IMR-90 (cell line): Measurements from ENCODE around the gene IRAG1. TPM values are rescaled to one million over a fixed set of nuclear protein-coding genes. Genes with fewer than 3 reads are reported as not detected.

Experiments
- ATAC-seq: fragments of 200-7000 bp; cut with Tn5 transposase; 2 replicates; pipeline ENCODE4 v1.9.1; 2020; ENCODE audit warnings: low read depth, mild to moderate bottlenecking, moderate library complexity
- BruUV-seq: library from RNA; stranded (reverse); fragments of 400-500 nt; replicated peaks from 2 replicates; lab custom pipeline; 2021; lab: Mats Ljungman, UMichigan
- CTCF ChIA-PET: fragments of 300-600 bp; formaldehyde crosslinking; extraction: SDS; loops from one replicate; lab custom pipeline; 2021; ENCODE audit warnings: antibody characterized with exemption; lab: Yijun Ruan, JAX
- POLR2A ChIA-PET: fragments of 300-600 bp; sonication (Branson Sonifier 250); formaldehyde crosslinking; loops from one replicate; lab custom pipeline; 2022; ENCODE audit warnings: antibody characterized with exemption; ENCODE audit not compliant: unreplicated experiment; lab: Charles Lee
- DNase-seq: peaks from one replicate; pipeline ENCODE4 v3.0.0; 2013
- H2AFZ ChIP-seq: replicated peaks from 2 replicates; pipeline ENCODE3; 2013; ENCODE audit warnings: low read length, mild to moderate bottlenecking; ENCODE audit not compliant: poor library complexity
- H2AK5ac ChIP-seq: 2 replicates; pipeline ENCODE4 v1.6.1; 2013; ENCODE audit warnings: low read depth, low read length, inconsistent platforms
- H2AK9ac ChIP-seq: replicated peaks from 2 replicates; pipeline ENCODE3; 2013; ENCODE audit warnings: mild to moderate bottlenecking, low read depth, low read length, moderate library complexity; ENCODE audit not compliant: poor library complexity
- H2BK120ac ChIP-seq: 2 replicates; pipeline ENCODE4 v1.6.1; 2013; ENCODE audit warnings: low read depth, low read length, inconsistent platforms
- H2BK15ac ChIP-seq: 3 replicates; pipeline ENCODE4 v1.6.1; 2013; ENCODE audit warnings: low read depth, low read length, inconsistent platforms
- H2BK20ac ChIP-seq: 2 replicates; pipeline ENCODE4 v1.6.1; 2013; ENCODE audit warnings: low read depth, mild to moderate bottlenecking, inconsistent platforms, low read length, moderate library complexity
- H2BK5ac ChIP-seq: 2 replicates; pipeline ENCODE4 v1.6.1; 2013; ENCODE audit warnings: mild to moderate bottlenecking, low read depth, low read length, inconsistent platforms; ENCODE audit not compliant: poor library complexity, severe bottlenecking
- H3K14ac ChIP-seq: replicated peaks from 2 replicates; pipeline ENCODE4 v1.6.1; 2013; ENCODE audit warnings: low read depth, low read length, inconsistent platforms
- H3K18ac ChIP-seq: 2 replicates; pipeline ENCODE4 v1.6.1; 2013; ENCODE audit warnings: low read depth, low read length, control low read depth
- H3K23ac ChIP-seq: 2 replicates; pipeline ENCODE4 v1.6.1; 2013; ENCODE audit warnings: low read depth, low read length, inconsistent platforms
- H3K27ac ChIP-seq: 2 replicates; pipeline ENCODE4 v1.5.1; 2013; ENCODE audit warnings: mild to moderate bottlenecking, control low read depth, low read length; ENCODE audit not compliant: insufficient read depth
- H3K27me3 ChIP-seq: 2 replicates; pipeline ENCODE4 v1.6.1; 2013; ENCODE audit warnings: low read length; ENCODE audit not compliant: control insufficient read depth, insufficient read depth
- H3K36me3 ChIP-seq: 2 replicates; pipeline ENCODE4 v1.6.1; 2013; ENCODE audit warnings: low read length, mixed read lengths; ENCODE audit not compliant: control insufficient read depth, insufficient read depth
- H3K4ac ChIP-seq: 2 replicates; pipeline ENCODE4 v1.6.1; 2013; ENCODE audit warnings: low read depth, low read length, inconsistent platforms
- H3K4me1 ChIP-seq: 2 replicates; pipeline ENCODE4 v1.6.1; 2013; ENCODE audit warnings: low read length, mixed read lengths; ENCODE audit not compliant: control insufficient read depth, insufficient read depth
- H3K4me2 ChIP-seq: 2 replicates; pipeline ENCODE4 v1.6.1; 2013; ENCODE audit warnings: low read depth, mild to moderate bottlenecking, control low read depth, low read length, moderate library complexity
- H3K4me3 ChIP-seq: 2 replicates; pipeline ENCODE4 v1.5.1; 2013; ENCODE audit warnings: low read depth, mild to moderate bottlenecking, control low read depth, low read length, moderate library complexity; ENCODE audit not compliant: insufficient read depth
- H3K56ac ChIP-seq: 2 replicates; pipeline ENCODE4 v1.6.1; 2013; ENCODE audit warnings: low read length, inconsistent platforms; ENCODE audit not compliant: insufficient read depth; ENCODE audit errors: extremely low read depth
- H3K79me1 ChIP-seq, 2 experiments: 2 replicates each; pipeline ENCODE4 v1.6.1; 2013; ENCODE audit warnings: low read length in 2 of 2, inconsistent platforms in 1 of 2, low read depth in 1 of 2
- H3K9ac ChIP-seq: 2 replicates; pipeline ENCODE4 v1.6.1; 2013; ENCODE audit warnings: low read depth, low read length, control low read depth
- H3K9me1 ChIP-seq: 2 replicates; pipeline ENCODE4 v1.6.1; 2013; ENCODE audit warnings: low read length, inconsistent platforms; ENCODE audit not compliant: insufficient read depth
- H3K9me3 ChIP-seq: 2 replicates; pipeline ENCODE4 v1.6.1; 2013; ENCODE audit warnings: low read length; ENCODE audit not compliant: control insufficient read depth, insufficient read depth
- H4K20me1 ChIP-seq: 2 replicates; pipeline ENCODE4 v1.6.1; 2013; ENCODE audit warnings: low read length, inconsistent platforms; ENCODE audit not compliant: insufficient read depth
- H4K5ac ChIP-seq: 2 replicates; pipeline ENCODE4 v1.6.1; 2013; ENCODE audit warnings: mild to moderate bottlenecking, low read depth, low read length, control low read depth
- H4K8ac ChIP-seq, 2 experiments: 2 replicates each; pipeline ENCODE4 v1.6.1; 2013; ENCODE audit warnings: low read depth in 2 of 2, low read length in 2 of 2, control low read depth in 1 of 2, inconsistent platforms in 1 of 2
- H4K91ac ChIP-seq: 2 replicates; pipeline ENCODE4 v1.6.1; 2013; ENCODE audit warnings: low read depth, low read length, inconsistent platforms; ENCODE audit not compliant: insufficient read depth
- RFX5 ChIP-seq: IDR thresholded peaks from 2 replicates; pipeline ENCODE4 v1.8.0; 2012; ENCODE audit warnings: low read depth, mild to moderate bottlenecking, low read length, moderate library complexity
- USF2 ChIP-seq: fragments of 150-350 bp; IDR thresholded peaks from 2 replicates; pipeline ENCODE4 v1.6.1; 2017; ENCODE audit warnings: mild to moderate bottlenecking, antibody characterized with exemption, low read length, low read depth
- WGBS, 2 experiments: methylation state at CpG; one replicate each; pipeline versions ENCODE4 v1.1.5 to v1.1.7; 2013; ENCODE audit warnings: missing lambda C conversion rate in 2 of 2; ENCODE audit not compliant: insufficient read length in 1 of 2; ENCODE audit errors: extremely low coverage in 2 of 2; 5-methylcytosine and 5-hydroxymethylcytosine counted together
- dilution Hi-C: fragments of 300-500 bp; cut with HindIII; formaldehyde crosslinking; loops from one replicate; pipeline ENCODE4 v1.14.3; 2018; ENCODE audit warnings: low sequenced_read_pairs; ENCODE audit not compliant: unreplicated experiment
- in situ Hi-C: fragments of 300-500 bp; cut with MboI; formaldehyde crosslinking; loops from 3 replicates; pipeline ENCODE4 v1.14.3; 2019; ENCODE audit warnings: low sequenced_read_pairs, inconsistent platforms, mixed read lengths
- intact Hi-C: fragments of 100-400 bp; cut with micrococcal nuclease; formaldehyde crosslinking; loops from 2 replicates; pipeline ENCODE4 v1.10.0; 2022
- polyA plus RNA-seq, 3 experiments: library from polyadenylated mRNA; depleted of rRNA; stranded (reverse); fragments of >200 nt; gene quantifications; 2 replicates each; pipeline ENCODE4 v1.2.3, GENCODE V29; 2012; ENCODE audit warnings: low replicate concordance in 1 of 3
- total RNA-seq: library from RNA; depleted of rRNA; stranded (reverse); fragments of >200 nt; gene quantifications from 2 replicates; pipeline ENCODE4 v1.2.3, GENCODE V29; 2012

IRAG1 gene
- total and polyA plus RNA-seq, 2 of the 4 experiments (the other 2 are of a cell fraction), result 19.4 to 25.8 TPM

GRCh38 chr11:10716543-10717259 is 23.1 kb upstream of the IRAG1 start:
- ChIA-PET POLR2A (no interaction called here), CTCF (interaction anchor here (0.6 to 1.0 kb wide), 2 partner anchors 69 to 808 kb away, joined by 3 to 4 read pairs; no protein-coding TSS in a partner anchor)
- Histone ChIP-seq H3K9me3 (no peaks in the 10 kb centered on the region), H3K14ac (peak overlapping the region; percentile 22; the same call in 1 of the 2 replicates), H3K56ac (no peak overlapping the region), H3K9ac (no peak overlapping the region), H4K91ac (peak overlapping the region; percentile 32; the same call in 1 of the 2 replicates), H2BK15ac (peak overlapping the region; percentile 63; the same call in 1 of the 3 replicates), H3K4me2 (peak overlapping the region; percentile 24; the same call in 1 of the 2 replicates), H2AK5ac (peak overlapping the region; percentile 31; the same call in 1 of the 2 replicates), H3K4ac (peak overlapping the region; percentile 33), H3K18ac (peak overlapping the region; percentile 17; the same call in 1 of the 2 replicates), H4K5ac (peak overlapping the region; percentile 60; the same call in 1 of the 2 replicates), H3K27me3 (no peaks in the 10 kb centered on the region), H3K36me3 (no peaks in the 10 kb centered on the region), H2AK9ac (no peak overlapping the region), H3K9me1 (peaks cover 8% of the 10 kb centered on the region), H4K8ac (peak overlapping the region in 1 of 2 experiments; percentile 36; a peak in 1 of 4 replicates), H3K23ac (peak overlapping the region; percentile 18; the same call in 1 of the 2 replicates), H3K79me1 (no peaks in the 10 kb centered on the region), H2BK120ac (peak overlapping the region; percentile 4; the same call in 1 of the 2 replicates), H3K4me1 (peaks cover 13% of the 10 kb centered on the region), H3K27ac (no peak overlapping the region), H2BK5ac (no peak overlapping the region), H2AFZ (peak overlapping the region; percentile 53), H4K20me1 (no peaks in the 10 kb centered on the region), H3K4me3 (no peak overlapping the region), H2BK20ac (peak overlapping the region; percentile 21; the same call in 1 of the 2 replicates)
- ATAC-seq, result no peak
- BruUV-seq, result no TSS peak
- in situ Hi-C loops, result no loop called here
- no CpG with 5 or more reads among the region's 9 CpGs for WGBS, 2 experiments
- TF ChIP-seq RFX5 (no peak), USF2 (peak; percentile 28; the same call in 1 of the 2 replicates)
- dilution Hi-C loops, result no loop called here
- intact Hi-C loops, result no loop called here
- DNase-seq, result no peak
